GM18861 (cell line): Measurements from ENCODE around the gene PROC.
"Not testable (repeated sequence)": the region's sequence is repeated elsewhere in the genome, so short reads cannot be mapped to it uniquely, and the experiment has no call there.

ENCODE experiments used
- ATAC-seq: cut with Tn5 transposase; IDR thresholded peaks from one replicate; pipeline ENCODE4 v1.9.1; 2021; ENCODE audit not compliant: unreplicated experiment

PROC gene

DNA sequence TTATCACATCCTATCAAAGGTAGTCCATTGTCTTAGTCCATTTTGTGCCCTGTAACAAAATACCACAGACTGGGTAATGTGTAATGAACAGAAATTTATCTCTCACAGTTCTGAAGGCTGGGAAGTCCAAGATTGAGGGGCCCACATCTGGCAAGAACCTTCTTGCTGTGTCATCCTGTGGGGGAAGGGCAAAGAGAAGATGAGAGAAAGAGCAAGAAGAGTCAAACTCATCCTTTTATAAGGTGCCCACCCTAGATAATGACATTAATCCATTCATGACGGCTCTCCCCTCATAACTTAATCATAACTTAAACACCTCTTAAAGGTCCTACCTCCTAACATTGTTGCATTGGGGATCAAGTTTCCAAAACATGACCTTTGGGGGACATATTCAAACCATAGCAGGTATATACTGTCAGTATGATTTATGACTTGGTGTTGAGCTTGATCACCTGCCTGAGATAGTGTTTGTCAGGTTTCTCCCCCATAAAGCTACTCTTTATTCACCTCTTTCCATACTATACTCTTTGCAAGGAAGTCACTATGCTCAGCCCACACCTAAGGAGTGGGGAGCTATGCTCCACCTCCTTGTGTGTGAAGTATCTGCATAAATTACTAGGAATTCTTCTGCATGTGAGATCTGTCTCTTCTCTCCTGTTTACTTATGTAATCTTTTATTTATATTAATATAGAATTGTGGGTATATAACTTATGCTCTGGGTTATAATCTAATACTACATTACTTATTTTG, 25.2 kb upstream of the PROC start:
- no peak for ATAC-seq

DNA sequence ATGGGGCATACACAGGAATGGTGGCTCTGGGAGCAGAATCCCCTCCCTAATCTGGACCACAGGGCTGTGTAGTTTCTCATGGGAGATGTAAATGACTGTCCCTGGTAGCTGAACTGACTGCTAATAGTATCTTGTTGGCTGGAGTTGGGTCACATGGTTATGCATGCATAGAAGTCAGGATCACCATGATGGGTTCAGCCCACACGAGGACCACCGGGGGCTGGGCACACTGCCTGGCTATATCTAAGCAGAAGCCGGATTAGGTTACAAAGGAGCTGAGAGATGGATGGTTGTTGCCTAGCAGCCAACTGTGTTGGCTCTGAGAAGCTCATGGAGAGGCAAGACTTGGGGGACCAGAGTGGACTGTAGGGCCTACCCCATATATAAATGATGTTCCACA, 23.7 kb upstream of the PROC start:
- ATAC-seq = no peak

DNA sequence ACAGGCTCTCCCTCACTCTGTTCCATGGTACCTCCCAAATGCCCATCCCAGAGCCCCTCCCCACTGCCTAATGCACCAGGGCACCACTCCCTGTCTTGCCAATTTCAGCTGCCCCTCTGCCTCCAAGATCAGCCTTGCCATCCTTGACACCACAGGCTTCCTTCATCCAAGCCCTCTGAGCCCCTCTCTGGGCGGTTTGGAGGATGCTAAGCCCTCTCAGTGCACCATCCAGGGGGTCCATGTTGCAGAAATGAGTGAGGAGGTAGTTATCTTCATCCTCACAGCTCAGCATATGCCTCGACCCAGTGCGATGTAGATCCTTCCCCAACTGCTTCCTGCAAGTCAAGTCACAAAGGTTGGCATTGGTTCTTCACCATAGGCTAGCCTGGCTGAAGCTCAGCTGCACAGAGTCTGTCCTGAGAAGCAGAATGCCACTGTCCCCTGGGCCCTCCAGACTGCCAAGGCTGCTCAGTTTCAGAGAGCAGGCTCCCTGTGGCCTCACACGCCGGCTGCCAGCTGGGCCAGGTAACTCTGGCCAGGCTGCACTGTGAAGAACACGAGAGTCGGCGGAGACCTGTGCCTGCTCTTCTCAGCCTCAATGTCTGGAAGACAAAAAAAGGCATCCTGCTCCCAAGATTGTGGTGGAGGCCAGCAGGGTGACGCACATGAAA, 20.5 kb upstream of the PROC start:
- ATAC-seq = peak; percentile 13

DNA sequence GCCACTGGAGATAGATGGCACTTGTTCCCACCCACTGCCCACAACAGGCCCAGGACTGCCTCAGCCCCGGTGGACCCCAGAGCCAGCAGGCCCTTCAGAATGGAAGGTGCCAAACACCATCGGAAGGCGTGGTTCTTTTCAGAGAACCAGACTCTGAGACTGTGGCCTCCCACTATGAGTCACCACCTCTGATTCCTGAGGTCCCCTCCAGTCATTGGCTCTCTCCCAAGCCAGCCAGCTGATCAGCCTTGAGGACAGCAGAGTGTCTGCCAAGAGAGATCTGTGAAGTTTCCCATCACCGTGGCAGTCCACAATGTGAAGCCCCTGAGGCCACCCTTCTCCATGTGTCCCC, 20.0 kb upstream of the PROC start:
- ATAC-seq = peak; percentile 77

- no peak for ATAC-seq
Observed at GRCh38 chr2:127400533-127400896, 17.7 kb upstream of the PROC start.

- no peak for ATAC-seq
Observed at GRCh38 chr2:127400897-127401756, 17.1 kb upstream of the PROC start.

DNA sequence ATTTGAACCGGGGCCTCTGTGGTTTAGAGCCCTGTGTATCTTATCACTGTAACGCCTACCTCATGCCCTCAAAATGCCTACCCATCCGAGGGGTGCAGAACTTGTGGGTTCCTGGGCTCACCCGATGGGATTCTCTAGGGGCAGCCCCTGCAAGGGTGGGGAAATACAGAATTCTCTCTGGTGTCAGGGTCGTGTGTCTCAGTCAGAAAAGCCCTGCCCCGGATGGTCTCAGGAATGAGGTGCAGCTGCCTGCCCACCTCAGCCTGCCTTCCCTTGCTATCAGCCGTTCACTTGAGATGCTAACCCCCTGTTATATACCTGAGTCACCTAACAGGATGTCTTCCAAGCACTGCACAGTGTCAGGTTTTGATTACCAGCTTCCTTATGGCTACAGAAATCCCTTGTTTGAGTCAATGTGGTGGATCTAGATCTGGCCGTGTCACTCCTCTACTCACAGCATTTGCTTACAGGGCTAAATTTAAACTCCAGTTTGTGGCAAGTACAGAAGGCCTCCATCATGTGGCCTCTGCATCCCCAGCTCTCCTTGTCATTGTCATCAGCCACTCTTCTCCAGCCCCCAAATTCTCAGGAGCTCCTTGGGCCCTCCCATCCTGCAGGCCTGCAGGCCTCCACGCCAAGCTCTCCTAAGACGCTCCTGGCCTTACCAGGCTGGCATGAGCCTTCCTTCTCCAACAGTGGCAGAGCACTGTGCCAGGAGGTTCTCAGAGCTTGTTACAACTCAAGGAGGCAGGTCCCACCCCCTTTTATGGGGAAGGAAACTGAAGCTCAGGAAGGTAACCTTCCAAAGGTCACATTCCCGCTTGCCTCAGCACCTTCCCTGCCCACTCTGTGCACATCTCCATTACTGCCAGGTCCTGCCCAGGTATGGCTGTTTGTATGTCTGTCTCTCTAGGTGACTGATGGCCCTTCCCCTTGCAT, 16.2 kb upstream of the PROC start:
- ATAC-seq = no peak

DNA sequence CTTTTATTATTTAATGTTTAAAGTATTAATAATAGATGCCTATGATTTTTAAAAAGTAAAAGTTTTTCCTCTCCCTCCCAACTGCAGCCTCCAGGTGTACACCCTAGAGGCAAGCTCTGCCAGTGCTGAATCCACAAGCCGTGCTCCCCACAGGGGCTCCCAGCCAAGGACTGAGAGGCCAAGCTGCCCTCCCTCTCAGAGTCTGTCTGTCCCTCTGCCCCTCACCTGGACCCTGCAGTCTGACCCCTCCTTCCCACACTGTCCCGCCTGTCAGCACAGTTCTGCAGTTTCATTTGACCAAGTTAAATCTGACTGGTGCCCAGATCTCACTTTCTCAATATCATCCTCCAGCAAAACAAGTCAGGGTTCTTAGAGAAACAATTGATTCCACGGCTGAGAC, 14.8 kb upstream of the PROC start:
- ATAC-seq = no peak

GRCh38 chr2:127404466-127405254, 13.6 kb upstream of the PROC start:
- ATAC-seq = no peak

DNA sequence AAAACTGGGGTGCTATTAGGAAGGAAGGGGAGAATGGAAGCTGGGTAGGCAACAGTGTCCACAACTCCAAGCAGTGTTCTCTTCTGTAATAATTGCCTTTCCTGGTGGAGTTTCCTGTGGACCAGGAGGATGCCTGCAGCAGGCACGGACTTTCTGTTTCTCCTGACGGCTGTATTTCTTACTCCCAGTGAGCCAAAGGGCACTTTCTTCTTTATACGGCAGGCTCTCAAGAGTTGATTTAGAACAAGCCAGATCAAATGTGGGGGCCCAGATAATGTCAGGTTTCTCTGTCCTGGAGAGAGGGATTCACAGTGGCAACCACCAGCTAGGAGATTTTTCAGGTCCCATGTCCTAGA, 13.0 kb upstream of the PROC start:
- ATAC-seq = no peak

DNA sequence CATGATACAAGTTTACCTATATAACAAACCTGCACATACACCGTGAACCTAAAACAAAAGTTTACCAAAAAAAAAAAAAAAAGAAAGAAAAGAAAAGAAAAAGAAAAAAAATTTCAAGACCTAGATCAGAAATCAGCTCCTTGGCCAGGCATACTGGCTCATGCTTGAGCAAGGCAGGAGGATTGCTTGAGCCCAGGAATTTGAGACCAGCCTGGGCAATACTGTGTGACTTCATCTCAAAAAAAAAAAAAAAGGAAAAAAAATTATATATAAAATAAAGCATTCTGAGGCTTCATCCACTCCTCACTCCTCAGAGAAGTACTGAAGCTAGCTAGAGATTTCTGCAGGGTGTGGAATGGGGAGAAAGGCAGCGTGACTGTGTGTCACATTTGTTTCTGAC, 11.8 kb upstream of the PROC start:
- no peak for ATAC-seq

DNA sequence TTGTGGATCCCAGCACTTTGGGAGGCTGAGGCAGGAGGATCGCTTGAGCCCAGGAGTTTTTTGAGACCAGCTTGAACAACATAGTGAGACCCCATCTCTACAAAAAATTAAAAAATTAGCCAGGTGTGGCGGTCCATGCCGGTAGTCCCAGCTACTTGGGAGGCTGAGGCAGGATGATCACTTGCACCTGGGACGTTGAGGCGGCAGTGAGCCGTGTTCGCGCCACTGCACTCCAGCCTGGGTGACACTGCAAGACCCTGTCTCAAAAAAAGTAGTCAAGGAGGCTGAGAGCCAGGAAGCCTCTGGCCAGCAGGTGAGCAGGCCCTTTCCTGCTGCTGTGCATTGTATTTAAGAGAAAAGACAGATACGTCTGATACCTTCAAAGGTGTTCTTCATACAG, 11.1 kb upstream of the PROC start:
- ATAC-seq = no peak

DNA sequence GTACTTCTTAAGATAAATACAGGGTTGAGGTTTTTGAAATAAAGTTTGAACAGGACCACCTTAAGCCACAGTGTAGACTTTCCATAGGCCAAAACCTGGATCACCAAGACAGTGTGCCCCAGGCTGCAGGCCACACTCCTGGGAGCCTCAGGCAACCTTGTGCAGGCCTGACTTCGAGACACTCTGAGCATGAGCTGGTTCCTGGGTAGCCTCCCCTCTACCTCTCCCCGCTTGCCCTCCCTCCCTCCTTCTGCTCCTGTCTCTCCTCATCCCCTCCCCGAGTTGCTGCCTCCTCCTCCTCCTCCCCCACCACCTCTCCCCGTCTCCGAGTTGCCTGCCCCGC, 10.6 kb upstream of the PROC start:
- peak; percentile 6 for ATAC-seq

DNA sequence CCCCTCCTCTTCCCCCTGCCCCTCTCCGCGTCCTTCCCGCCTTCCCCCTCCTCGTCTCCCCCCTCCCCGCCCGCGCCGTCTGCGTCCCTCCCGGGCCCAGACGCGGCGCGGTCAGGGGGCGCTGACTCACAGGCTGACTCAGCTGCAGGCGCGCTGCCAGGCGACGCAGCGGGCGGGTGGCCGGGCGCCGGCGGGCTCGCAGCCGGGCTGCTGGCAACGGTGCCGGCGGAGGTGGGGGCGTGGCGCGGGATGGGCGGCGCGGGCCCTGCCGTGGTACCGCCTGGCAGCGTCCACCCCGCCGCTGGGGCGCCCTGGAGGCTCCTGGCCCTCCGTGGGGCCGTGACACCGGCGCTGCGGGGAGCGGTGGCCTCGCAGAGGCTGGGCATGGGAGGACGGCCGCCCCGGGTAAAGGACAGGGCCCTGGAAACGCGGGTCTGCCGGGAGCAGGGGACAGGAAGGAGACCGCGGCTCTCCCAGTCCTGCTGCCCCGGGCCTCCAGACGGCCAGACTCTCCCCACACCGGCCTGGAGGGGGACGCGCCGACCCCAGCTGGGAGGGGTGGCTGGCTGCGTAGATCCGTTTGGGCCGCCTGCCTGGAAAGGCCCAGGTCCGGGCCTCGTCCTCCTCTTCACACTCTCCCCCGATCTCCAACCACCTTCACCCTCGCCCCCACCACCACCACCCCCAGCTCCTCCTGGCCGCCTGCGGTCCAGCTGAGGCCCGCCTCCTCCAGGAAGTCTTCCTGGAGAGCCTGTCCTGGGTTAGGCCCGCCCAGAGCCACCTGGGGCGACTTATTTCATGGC, 10.0 kb upstream of the PROC start:
- peak; percentile 62 for ATAC-seq

GRCh38 chr2:127408807-127409099, 9.5 kb upstream of the PROC start:
- ATAC-seq = no peak

GRCh38 chr2:127409716-127410115, 8.5 kb upstream of the PROC start:
- not testable (repeated sequence) for ATAC-seq

DNA sequence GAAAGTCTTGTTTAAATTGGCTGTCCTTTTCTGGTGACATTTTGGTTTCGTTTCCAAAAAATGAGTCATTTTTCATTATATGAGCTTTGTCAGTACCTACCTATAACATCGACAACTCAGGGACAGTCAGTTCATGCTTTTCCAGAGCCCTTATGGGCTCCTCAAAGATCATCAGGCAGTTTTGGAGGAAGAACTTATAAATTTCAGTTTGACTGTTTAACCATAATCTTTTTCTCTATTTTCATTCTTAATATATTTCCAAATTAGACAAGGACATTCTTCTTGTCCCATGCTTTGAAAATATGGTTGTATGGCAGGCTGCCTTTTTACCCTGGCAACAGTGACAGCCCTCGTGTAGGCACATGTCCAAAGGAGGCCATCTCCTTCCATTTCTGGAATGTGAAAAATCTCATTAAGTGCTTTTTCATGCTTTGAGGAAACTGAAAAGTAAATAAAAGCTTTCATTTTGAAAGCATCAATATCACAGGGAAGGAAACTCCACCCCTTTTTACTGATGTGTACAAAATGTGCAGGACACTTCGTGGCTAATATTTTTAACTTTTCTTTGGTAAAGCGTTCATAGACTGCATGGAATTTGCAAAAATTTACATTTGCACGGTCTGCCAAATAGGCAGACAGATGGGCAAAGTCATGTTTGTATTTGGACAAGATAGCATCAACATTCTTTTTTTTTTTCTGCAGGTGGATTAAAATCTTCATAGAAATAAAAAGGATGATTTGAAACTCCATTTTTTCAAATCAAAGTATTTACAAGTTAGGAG, 7.2 kb upstream of the PROC start:
- peak; percentile 44 for ATAC-seq

DNA sequence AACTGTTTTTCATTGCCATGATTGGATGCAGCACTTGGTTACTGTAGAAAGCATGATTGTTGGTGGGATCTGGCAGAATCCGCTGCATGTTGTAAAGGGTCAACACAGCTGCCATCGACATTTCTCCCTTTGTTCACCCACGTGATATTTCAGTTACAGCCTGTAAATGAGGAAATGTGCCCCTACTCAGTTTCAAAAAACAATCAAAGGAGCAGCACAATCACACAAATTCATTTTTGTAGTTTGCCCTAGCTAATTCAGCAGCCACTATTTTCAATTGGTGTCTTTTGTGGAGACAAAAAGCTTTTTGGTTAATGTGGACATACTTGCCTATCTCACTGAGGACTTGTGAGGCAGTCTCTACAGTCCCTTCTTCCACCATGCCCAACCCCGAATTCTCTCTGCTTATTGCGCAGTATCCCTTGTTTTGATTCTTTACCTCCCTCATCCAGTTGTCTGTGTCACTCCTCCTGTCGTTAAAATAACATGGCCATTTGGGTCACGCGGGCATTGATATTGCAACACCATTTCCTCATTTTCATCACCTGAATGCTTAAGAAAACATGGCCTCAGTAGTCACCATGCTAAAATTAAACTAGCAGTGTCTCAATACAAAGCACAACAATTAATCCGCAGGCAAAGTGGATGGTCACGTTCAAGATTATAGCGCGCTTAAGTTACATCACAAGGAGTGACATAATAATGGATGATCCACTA, 6.4 kb upstream of the PROC start:
- no peak for ATAC-seq
